ENCODE measurements around the gene FGF12.

DNA sequence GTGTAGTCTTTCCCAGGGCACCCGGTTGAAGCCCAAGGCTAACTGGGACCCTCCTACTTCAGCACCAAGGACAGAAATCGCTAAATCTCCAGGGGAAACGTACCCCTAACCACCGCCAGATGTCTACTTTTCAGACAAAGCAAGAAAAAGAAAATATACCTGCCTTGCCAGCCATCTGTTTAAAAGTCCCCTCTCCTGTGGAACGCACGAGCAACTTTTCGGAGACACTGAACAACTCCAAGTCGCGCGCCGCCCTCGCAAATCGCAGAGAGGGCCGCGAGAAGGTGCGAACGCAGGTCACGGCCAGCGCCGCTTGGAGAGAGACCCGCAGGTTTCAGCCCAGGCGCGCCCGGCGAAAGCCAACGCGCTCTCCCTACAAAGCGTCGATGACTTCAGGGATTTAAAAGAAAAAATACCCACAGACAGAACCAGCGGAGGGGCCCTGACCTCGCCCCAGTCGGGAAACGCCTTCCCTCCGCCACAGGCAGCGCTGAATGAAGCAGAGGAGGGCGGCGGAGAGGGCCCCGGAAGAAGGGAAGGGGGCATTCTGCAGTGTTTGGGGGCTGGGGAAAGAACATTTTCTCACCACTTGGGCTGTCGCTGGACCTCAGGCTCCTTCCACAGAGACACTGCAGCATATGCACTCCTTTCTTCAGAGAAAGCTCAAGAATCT is 213.1 kb downstream of the FGF12 start:
- TF ChIP-seq, protein P1, sequence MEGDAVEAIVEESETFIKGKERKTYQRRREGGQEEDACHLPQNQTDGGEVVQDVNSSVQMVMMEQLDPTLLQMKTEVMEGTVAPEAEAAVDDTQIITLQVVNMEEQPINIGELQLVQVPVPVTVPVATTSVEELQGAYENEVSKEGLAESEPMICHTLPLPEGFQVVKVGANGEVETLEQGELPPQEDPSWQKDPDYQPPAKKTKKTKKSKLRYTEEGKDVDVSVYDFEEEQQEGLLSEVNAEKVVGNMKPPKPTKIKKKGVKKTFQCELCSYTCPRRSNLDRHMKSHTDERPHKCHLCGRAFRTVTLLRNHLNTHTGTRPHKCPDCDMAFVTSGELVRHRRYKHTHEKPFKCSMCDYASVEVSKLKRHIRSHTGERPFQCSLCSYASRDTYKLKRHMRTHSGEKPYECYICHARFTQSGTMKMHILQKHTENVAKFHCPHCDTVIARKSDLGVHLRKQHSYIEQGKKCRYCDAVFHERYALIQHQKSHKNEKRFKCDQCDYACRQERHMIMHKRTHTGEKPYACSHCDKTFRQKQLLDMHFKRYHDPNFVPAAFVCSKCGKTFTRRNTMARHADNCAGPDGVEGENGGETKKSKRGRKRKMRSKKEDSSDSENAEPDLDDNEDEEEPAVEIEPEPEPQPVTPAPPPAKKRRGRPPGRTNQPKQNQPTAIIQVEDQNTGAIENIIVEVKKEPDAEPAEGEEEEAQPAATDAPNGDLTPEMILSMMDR (IDR thresholded peaks at IDR 0.05; ENCODE audit: insufficient read depth, low read length, poor library complexity, severe bottlenecking): no peak
- TF ChIP-seq EZH2phosphoT487 (conservative IDR thresholded peaks at IDR 0.05; ENCODE audit: low read length): no peak

All from SU-DHL-6 (cell line).